Tibial nerve (tissue), 4 donors: ENCODE results near the gene LGR6. TPM values are rescaled to one million over a fixed set of nuclear protein-coding genes. Genes with fewer than 3 reads are reported as not detected.
"Not testable (repeated sequence)": the region's sequence is repeated elsewhere in the genome, so short reads cannot be mapped to it uniquely, and the experiment has no call there.

Experiments
- DNase-seq, 2 donors: peaks; one replicate each; pipeline ENCODE4 v3.0.0-alpha.2; 2019; ENCODE audit warnings: low spot score in 2 of 2
- H3K27ac ChIP-seq, 4 donors: fragments of 200-600 bp; sonication (generic) in 3 of 4; one replicate each; pipeline ENCODE4 v1.5.1; 2017 to 2019; ENCODE audit warnings: mild to moderate bottlenecking in 1 of 4
- H3K27me3 ChIP-seq, 2 donors: fragments of 200-600 bp; sonication (generic) in 1 of 2; one replicate each; pipeline versions ENCODE4 v1.5.1 to v1.6.0; 2017 to 2019
- H3K36me3 ChIP-seq, 3 donors: fragments of 200-600 bp; sonication (generic); one replicate each; pipeline ENCODE4 v1.5.1; 2018 to 2019
- H3K4me1 ChIP-seq, 4 donors: fragments of 200-600 bp; sonication (generic) in 3 of 4; one replicate each; pipeline ENCODE4 v1.5.1; 2017 to 2019
- H3K4me3 ChIP-seq, 4 donors: fragments of 200-600 bp; sonication (generic) in 3 of 4; one replicate each; pipeline ENCODE4 v1.5.1; 2017 to 2019; ENCODE audit warnings: mild to moderate bottlenecking in 1 of 4, moderate library complexity in 1 of 4
- H3K9me3 ChIP-seq, 4 donors: fragments of 200-600 bp; sonication (generic) in 3 of 4; one replicate each; pipeline ENCODE4 v1.5.1; 2017 to 2019
- CTCF ChIP-seq, 5 experiments: fragments of 200-600 bp in 3 of 5; fragments of 450-650 bp in 2 of 5; sonication (generic) in 3 of 5; IDR thresholded peaks; one replicate each; pipeline ENCODE4 v1.5.1; 2016 to 2019; ENCODE audit warnings: antibody characterized with exemption in 5 of 5, mild to moderate bottlenecking in 3 of 5, moderate library complexity in 2 of 5
- EP300 ChIP-seq, 2 donors: sonication (generic); formaldehyde crosslinking; IDR thresholded peaks; one replicate each; pipeline ENCODE4 v1.6.1; 2017; ENCODE audit warnings: antibody characterized with exemption in 2 of 2, mild to moderate bottlenecking in 1 of 2
- POLR2A ChIP-seq, 2 donors: fragments of 450-650 bp; IDR thresholded peaks; one replicate each; pipeline ENCODE4 v1.6.1; 2017; ENCODE audit warnings: antibody characterized with exemption in 2 of 2, mild to moderate bottlenecking in 2 of 2, moderate library complexity in 2 of 2
- WGBS, 2 donors: methylation state at CpG; one replicate each; pipeline ENCODE4 v1.1.5; 2018; 5-methylcytosine and 5-hydroxymethylcytosine counted together
- total RNA-seq, 4 donors: library from RNA; depleted of rRNA; stranded (reverse); fragments of >200 nt; gene quantifications; one replicate each; pipeline ENCODE4 v1.1.0, GENCODE V29; 2016

Gene LGR6
- total RNA-seq, 4 donors from 2014 or later, result 0.42 TPM; not detected in 3

- 72 to 77% methylated on average over 8 of the region's 8 CpGs for WGBS, 2 donors
- Histone ChIP-seq H3K9me3 (no peaks in the 10 kb centered on the region), H3K27ac (no peak overlapping the region), H3K4me1 (no peaks in the 10 kb centered on the region), H3K27me3 (peaks cover 0 to 8% of the 10 kb centered on the region in 2 donors), H3K36me3 (no peaks in the 10 kb centered on the region), H3K4me3 (no peak overlapping the region)
- DNase-seq, result no peak
- TF ChIP-seq POLR2A (IDR thresholded peaks at IDR 0.05), result no peak
These were observed 61.1 kb downstream of the LGR6 start for GRCh38 chr1:202254454-202255252.

GRCh38 chr1:202255343-202255742, 61.7 kb downstream of the LGR6 start:
- no peak for TF ChIP-seq POLR2A (IDR thresholded peaks at IDR 0.05)
- Histone ChIP-seq H3K4me3 (no peak overlapping the region), H3K27ac (no peak overlapping the region), H3K36me3 (no peaks in the 10 kb centered on the region), H3K9me3 (no peaks in the 10 kb centered on the region), H3K27me3 (peaks cover 0 to 14% of the 10 kb centered on the region in 2 donors), H3K4me1 (no peaks in the 10 kb centered on the region)
- DNase-seq, result no peak
- 51 to 54% methylated on average over 7 of the region's 7 CpGs for WGBS, 2 donors

GRCh38 chr1:202259705-202260104, 66.1 kb downstream of the LGR6 start:
- Histone ChIP-seq H3K4me1 (no peaks in the 10 kb centered on the region), H3K36me3 (no peaks in the 10 kb centered on the region), H3K9me3 (peaks cover 0 to 8% (median 0%) of the 10 kb centered on the region in 4 donors), H3K4me3 (no peak overlapping the region), H3K27ac (no peak overlapping the region), H3K27me3 (peaks cover 0 to 27% of the 10 kb centered on the region in 2 donors)
- WGBS, 2 donors, result 71% methylated on average over 7 of the region's 7 CpGs
- TF ChIP-seq CTCF (IDR thresholded peaks at IDR 0.05) (no peak), EP300 (IDR thresholded peaks at IDR 0.05) (no peak), POLR2A (IDR thresholded peaks at IDR 0.05) (no peak)
- no peak for DNase-seq

GRCh38 chr1:202261209-202261958, 67.8 kb downstream of the LGR6 start:
- not testable (repeated sequence) for H3K27ac ChIP-seq, DNase-seq, H3K9me3 ChIP-seq, H3K4me3 ChIP-seq, H3K4me1 ChIP-seq, H3K36me3 ChIP-seq
- peaks cover 0 to 37% of the 10 kb centered on the region in 2 donors for H3K27me3 ChIP-seq
- 96 to 100% methylated on average over 2 to 4 of the region's 4 CpGs for WGBS, 2 donors

GRCh38 chr1:202263628-202264027, 70.0 kb downstream of the LGR6 start:
- no peak for DNase-seq
- Histone ChIP-seq H3K4me3 (no peak overlapping the region), H3K27ac (no peak overlapping the region), H3K9me3 (peaks cover 0 to 8% (median 0%) of the 10 kb centered on the region in 4 donors), H3K27me3 (peaks cover 0 to 32% of the 10 kb centered on the region in 2 donors), H3K4me1 (no peaks in the 10 kb centered on the region), H3K36me3 (no peaks in the 10 kb centered on the region)
- TF ChIP-seq POLR2A (IDR thresholded peaks at IDR 0.05) (no peak), EP300 (IDR thresholded peaks at IDR 0.05) (no peak), CTCF (IDR thresholded peaks at IDR 0.05) (no peak)
- 48 to 68% methylated on average over 2 of the region's 2 CpGs for WGBS, 2 donors

- no peak overlapping the region for H3K4me3 ChIP-seq
- peaks cover 0 to 8% (median 0%) of the 10 kb centered on the region in 4 donors for H3K9me3 ChIP-seq
- H3K36me3 ChIP-seq, result no peaks in the 10 kb centered on the region
- no peak overlapping the region for H3K27ac ChIP-seq
- DNase-seq, result peak in 1 of 2 donors; percentile 4
- H3K4me1 ChIP-seq, result no peaks in the 10 kb centered on the region
- TF ChIP-seq CTCF (IDR thresholded peaks at IDR 0.05) (no peak), POLR2A (IDR thresholded peaks at IDR 0.05) (no peak), EP300 (IDR thresholded peaks at IDR 0.05) (no peak)
- 54 to 58% methylated on average over 6 of the region's 6 CpGs for WGBS, 2 donors
- H3K27me3 ChIP-seq, result peaks cover 0 to 32% of the 10 kb centered on the region in 2 donors
These were observed 70.7 kb downstream of the LGR6 start for GRCh38 chr1:202264300-202264699.
